Lower lobe of right lung (tissue), 2 donors: ENCODE data around the gene DQX1. TPM values are rescaled to one million over a fixed set of nuclear protein-coding genes. Genes with fewer than 3 reads are reported as not detected.
"Not testable (repeated sequence)": the region's sequence is repeated elsewhere in the genome, so short reads cannot be mapped to it uniquely, and the experiment has no call there.

ENCODE experiments used
- ATAC-seq, 2 donors: fragments of 200-7000 bp; cut with Tn5 transposase; one replicate each; pipeline ENCODE4 v1.9.1; 2020 to 2022; ENCODE audit warnings: mild to moderate bottlenecking in 2 of 2, moderate library complexity in 2 of 2
- DNase-seq: peaks from one replicate; pipeline ENCODE4 v3.0.0-alpha.2; 2020
- H3K27ac ChIP-seq: fragments of 200-600 bp; one replicate; pipeline ENCODE4 v1.8.0; 2022
- H3K27me3 ChIP-seq: fragments of 200-600 bp; one replicate; pipeline ENCODE4 v1.8.0; 2022; ENCODE audit warnings: low read depth
- H3K36me3 ChIP-seq: fragments of 200-600 bp; one replicate; pipeline ENCODE4 v1.8.0; 2022; ENCODE audit warnings: mild to moderate bottlenecking
- H3K4me1 ChIP-seq: fragments of 200-600 bp; one replicate; pipeline ENCODE4 v1.8.0; 2022
- H3K4me3 ChIP-seq: fragments of 200-600 bp; one replicate; pipeline ENCODE4 v1.8.0; 2022; ENCODE audit warnings: mild to moderate bottlenecking
- H3K9me3 ChIP-seq: fragments of 200-600 bp; one replicate; pipeline ENCODE4 v1.8.0; 2022
- intact Hi-C: fragments of 100-400 bp; cut with DNase I; formaldehyde crosslinking; loops from one replicate; pipeline ENCODE4 v1.11.0; 2022
- total RNA-seq: library from RNA; stranded (reverse); fragmentation: NEBNext Ultra II Directional; extraction: Animal tissue kit (Norgen Biotek cat#: 25700); gene quantifications from one replicate; pipeline ENCODE4 v1.2.1, GENCODE V29; 2021
- TF ChIP-seq, protein P1 (sequence below): fragments of 200-600 bp; IDR thresholded peaks from one replicate; pipeline ENCODE4 v1.8.0; 2022; ENCODE audit warnings: antibody characterized with exemption, mild to moderate bottlenecking
- donor health status: DM: no; HTN: yes; CAD: no; lungs with severe emphysema.

The DQX1 gene
- total RNA-seq, 1 donor from 2014 or later, result 0.44 TPM

- intact Hi-C loops, result no loop called here
- ATAC-seq, result peak in 1 of 2 donors; percentile 3
- TF ChIP-seq, protein P1, sequence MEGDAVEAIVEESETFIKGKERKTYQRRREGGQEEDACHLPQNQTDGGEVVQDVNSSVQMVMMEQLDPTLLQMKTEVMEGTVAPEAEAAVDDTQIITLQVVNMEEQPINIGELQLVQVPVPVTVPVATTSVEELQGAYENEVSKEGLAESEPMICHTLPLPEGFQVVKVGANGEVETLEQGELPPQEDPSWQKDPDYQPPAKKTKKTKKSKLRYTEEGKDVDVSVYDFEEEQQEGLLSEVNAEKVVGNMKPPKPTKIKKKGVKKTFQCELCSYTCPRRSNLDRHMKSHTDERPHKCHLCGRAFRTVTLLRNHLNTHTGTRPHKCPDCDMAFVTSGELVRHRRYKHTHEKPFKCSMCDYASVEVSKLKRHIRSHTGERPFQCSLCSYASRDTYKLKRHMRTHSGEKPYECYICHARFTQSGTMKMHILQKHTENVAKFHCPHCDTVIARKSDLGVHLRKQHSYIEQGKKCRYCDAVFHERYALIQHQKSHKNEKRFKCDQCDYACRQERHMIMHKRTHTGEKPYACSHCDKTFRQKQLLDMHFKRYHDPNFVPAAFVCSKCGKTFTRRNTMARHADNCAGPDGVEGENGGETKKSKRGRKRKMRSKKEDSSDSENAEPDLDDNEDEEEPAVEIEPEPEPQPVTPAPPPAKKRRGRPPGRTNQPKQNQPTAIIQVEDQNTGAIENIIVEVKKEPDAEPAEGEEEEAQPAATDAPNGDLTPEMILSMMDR, result no peak
- peaks cover 29% of the 10 kb centered on the region for H3K4me1 ChIP-seq
- no peaks in the 10 kb centered on the region for H3K27me3 ChIP-seq
- H3K27ac ChIP-seq, result peak overlapping the region; percentile 88
- H3K36me3 ChIP-seq, result peaks cover 30% of the 10 kb centered on the region
- peak overlapping the region; percentile 81 for H3K4me3 ChIP-seq
- no peak for DNase-seq
- no peaks in the 10 kb centered on the region for H3K9me3 ChIP-seq
Measured at GRCh38 chr2:74472945-74473258, 53.1 kb downstream of the DQX1 start.

DNA sequence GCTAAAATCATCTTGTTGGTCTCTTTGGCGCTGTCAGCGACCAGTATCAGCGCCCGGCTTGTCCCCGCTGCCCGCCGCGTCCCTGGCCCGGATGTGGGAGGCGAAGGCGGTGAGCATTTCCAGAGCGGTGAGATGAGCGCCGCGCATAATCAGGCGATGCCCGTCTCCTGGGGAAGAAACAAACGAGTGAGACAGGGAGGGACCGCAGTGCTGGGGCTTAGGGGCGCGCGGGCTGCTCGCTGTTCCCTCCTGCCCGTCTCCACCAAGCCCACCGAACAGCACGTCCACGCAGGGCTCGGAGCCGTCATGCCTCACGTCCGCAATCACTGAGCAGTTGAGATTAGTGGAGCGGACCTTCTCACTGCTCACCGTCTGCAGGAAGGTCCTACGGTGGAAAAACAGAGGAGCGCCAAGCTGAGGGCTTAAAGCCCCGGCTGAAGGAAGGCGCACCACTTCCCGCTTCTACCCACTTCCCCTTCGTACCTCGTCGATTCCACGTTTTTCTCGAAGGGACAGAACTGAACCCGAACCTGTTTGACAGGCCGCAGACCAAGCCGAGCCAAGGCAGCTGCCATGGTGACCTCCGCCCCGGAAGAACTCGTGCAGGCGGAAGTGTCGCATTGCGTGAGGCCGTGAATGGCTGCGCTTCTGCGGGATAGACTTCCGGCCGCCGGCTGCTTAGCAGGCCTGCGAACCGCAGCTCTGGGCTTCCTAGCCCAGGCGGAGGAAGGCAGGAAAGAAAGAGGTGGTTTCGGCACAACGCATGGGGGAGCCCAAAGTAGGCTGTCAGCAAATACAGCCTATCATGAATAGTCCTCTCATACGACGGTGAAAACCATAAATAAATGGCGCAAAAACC lies 53.7 kb downstream of the DQX1 start, which contains the start of gene MRPL53:
Gene MRPL53 (minus strand): TSS at position 595 of the 859 bp plus-strand sequence. CDS start 20 bp downstream, at position 575.
- H3K9me3 ChIP-seq, result no peaks in the 10 kb centered on the region
- ATAC-seq, result peak; percentile 96 to 98
- H3K27me3 ChIP-seq, result no peaks in the 10 kb centered on the region
- peaks cover 27% of the 10 kb centered on the region for H3K4me1 ChIP-seq
- TF ChIP-seq, protein P1, result no peak
- H3K27ac ChIP-seq, result peak within 1 kb of the TSS; percentile 88
- intact Hi-C loops, result no loop called here
- H3K36me3 ChIP-seq, result peaks cover 24% of the 10 kb centered on the region
- peak within 1 kb of the TSS; percentile 81 for H3K4me3 ChIP-seq
- peak; percentile 95 for DNase-seq

- ATAC-seq, result no peak
- intact Hi-C loops, result no loop called here
- peak overlapping the region; percentile 88 for H3K27ac ChIP-seq
Measured at GRCh38 chr2:74471332-74472065, 54.5 kb downstream of the DQX1 start.

GRCh38 chr2:74470742-74471141 lies 55.3 kb downstream of the DQX1 start:
- H3K9me3 ChIP-seq, ATAC-seq, H3K27ac ChIP-seq, H3K27me3 ChIP-seq, DNase-seq, H3K4me3 ChIP-seq, intact Hi-C loops: not testable (repeated sequence)
- H3K36me3 ChIP-seq, result peaks cover 18% of the 10 kb centered on the region
- H3K4me1 ChIP-seq, result peaks cover 25% of the 10 kb centered on the region

More at GRCh38 chr2:74471332-74472065, 54.5 kb downstream of the DQX1 start:
- peaks cover 22% of the 10 kb centered on the region for H3K36me3 ChIP-seq
- no peak for DNase-seq
- H3K9me3 ChIP-seq, result no peaks in the 10 kb centered on the region
- TF ChIP-seq, protein P1, result no peak
- peak overlapping the region; percentile 81 for H3K4me3 ChIP-seq
- H3K4me1 ChIP-seq, result peaks cover 19% of the 10 kb centered on the region
- H3K27me3 ChIP-seq, result no peaks in the 10 kb centered on the region

Other genes starting within 250 kb of the DQX1 start
- gene SLC4A5, start 182.8 kb downstream of the DQX1 start, total RNA-seq, result 4.2 TPM
- gene DCTN1, start 145.9 kb downstream of the DQX1 start, total RNA-seq, result 142 TPM
- gene C2orf81, start 104.6 kb downstream of the DQX1 start, total RNA-seq, result 10.0 TPM
- gene WDR54, start 104.5 kb downstream of the DQX1 start, total RNA-seq, result 14.5 TPM
- gene RTKN, start 84.3 kb downstream of the DQX1 start, total RNA-seq, result 27.5 TPM
- gene INO80B, start 71.1 kb downstream of the DQX1 start, total RNA-seq, result 38.4 TPM
- gene WBP1, start 67.8 kb downstream of the DQX1 start, total RNA-seq, result 60.1 TPM
- gene MOGS, start 60.8 kb downstream of the DQX1 start, total RNA-seq, result 50.9 TPM
- 81.3 TPM for gene MRPL53, start 53.6 kb downstream of the DQX1 start, total RNA-seq
- 20.2 TPM for gene CCDC142, start 43.2 kb downstream of the DQX1 start, total RNA-seq
- 23.0 TPM for gene TTC31, start 43.1 kb downstream of the DQX1 start, total RNA-seq
- 1.5 TPM for gene LBX2, start 26.6 kb downstream of the DQX1 start, total RNA-seq
- 28.4 TPM for gene PCGF1, start 18.5 kb downstream of the DQX1 start, total RNA-seq
- gene TLX2, start 11.8 kb downstream of the DQX1 start, total RNA-seq, result not detected
- gene AUP1, start 3.5 kb upstream of the DQX1 start, total RNA-seq, result 122 TPM
- gene HTRA2, start 3.7 kb upstream of the DQX1 start, total RNA-seq, result 34.3 TPM
- gene LOXL3, start 27.7 kb upstream of the DQX1 start, total RNA-seq, result 12.1 TPM
- gene DOK1, start 28.5 kb upstream of the DQX1 start, total RNA-seq, result 38.4 TPM
- 1.8 TPM for gene M1AP, start 122.1 kb upstream of the DQX1 start, total RNA-seq
- gene SEMA4F, start 128.0 kb upstream of the DQX1 start, total RNA-seq, result 12.0 TPM